ENCODE measurements around the gene RPL37A.

Gene RPL37A

GRCh38 chr2:216465579-216466195 lies 33.0 kb upstream of the RPL37A start:
- TF ChIP-seq, protein P1, sequence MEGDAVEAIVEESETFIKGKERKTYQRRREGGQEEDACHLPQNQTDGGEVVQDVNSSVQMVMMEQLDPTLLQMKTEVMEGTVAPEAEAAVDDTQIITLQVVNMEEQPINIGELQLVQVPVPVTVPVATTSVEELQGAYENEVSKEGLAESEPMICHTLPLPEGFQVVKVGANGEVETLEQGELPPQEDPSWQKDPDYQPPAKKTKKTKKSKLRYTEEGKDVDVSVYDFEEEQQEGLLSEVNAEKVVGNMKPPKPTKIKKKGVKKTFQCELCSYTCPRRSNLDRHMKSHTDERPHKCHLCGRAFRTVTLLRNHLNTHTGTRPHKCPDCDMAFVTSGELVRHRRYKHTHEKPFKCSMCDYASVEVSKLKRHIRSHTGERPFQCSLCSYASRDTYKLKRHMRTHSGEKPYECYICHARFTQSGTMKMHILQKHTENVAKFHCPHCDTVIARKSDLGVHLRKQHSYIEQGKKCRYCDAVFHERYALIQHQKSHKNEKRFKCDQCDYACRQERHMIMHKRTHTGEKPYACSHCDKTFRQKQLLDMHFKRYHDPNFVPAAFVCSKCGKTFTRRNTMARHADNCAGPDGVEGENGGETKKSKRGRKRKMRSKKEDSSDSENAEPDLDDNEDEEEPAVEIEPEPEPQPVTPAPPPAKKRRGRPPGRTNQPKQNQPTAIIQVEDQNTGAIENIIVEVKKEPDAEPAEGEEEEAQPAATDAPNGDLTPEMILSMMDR (IDR thresholded peaks at IDR 0.05; ENCODE audit: insufficient read depth, missing control alignments) = no peak
- DNase-seq (ENCODE audit: insufficient read length, low spot score) (no peak), FAIRE-seq (no peak)

GRCh38 chr2:216467845-216468244 lies 30.8 kb upstream of the RPL37A start:
- no peak for FAIRE-seq
- no peak for DNase-seq (ENCODE audit: insufficient read length, low spot score)
- TF ChIP-seq, protein P1 (IDR thresholded peaks at IDR 0.05; ENCODE audit: insufficient read depth, missing control alignments) = no peak

DNA sequence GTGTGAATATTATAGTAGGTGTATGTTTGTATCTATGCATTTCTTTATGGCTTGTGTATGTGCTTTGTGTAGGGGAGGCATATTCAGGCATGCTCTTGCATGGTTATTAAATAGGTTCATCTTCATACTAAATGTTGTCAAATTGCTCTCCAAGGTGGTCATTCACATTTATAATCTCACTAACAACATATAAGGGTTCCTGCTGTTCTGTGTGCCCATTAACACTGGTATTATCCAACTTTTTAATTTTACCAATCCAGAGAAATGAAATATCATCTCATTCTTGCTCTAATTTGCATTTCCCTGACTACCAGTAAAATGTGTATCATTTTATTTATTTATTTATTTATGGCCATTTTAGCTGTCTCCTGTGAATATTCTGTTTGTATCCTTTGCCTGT lies 29.0 kb upstream of the RPL37A start:
- no peak for FAIRE-seq
- DNase-seq (ENCODE audit: insufficient read length, low spot score) = no peak
- TF ChIP-seq, protein P1 (IDR thresholded peaks at IDR 0.05; ENCODE audit: insufficient read depth, missing control alignments) = no peak

- DNase-seq (ENCODE audit: insufficient read length, low spot score) (no peak), FAIRE-seq (no peak)
- TF ChIP-seq, protein P1 (IDR thresholded peaks at IDR 0.05; ENCODE audit: insufficient read depth, missing control alignments) = no peak
Observed at GRCh38 chr2:216473187-216473586, 25.5 kb upstream of the RPL37A start.

- DNase-seq (ENCODE audit: insufficient read length, low spot score) = no peak
- TF ChIP-seq, protein P1 (IDR thresholded peaks at IDR 0.05; ENCODE audit: insufficient read depth, missing control alignments) = no peak
- no peak for FAIRE-seq
Observed at GRCh38 chr2:216474925-216475670, 23.5 kb upstream of the RPL37A start.

- TF ChIP-seq, protein P1 (IDR thresholded peaks at IDR 0.05; ENCODE audit: insufficient read depth, missing control alignments) = no peak
- DNase-seq (ENCODE audit: insufficient read length, low spot score) = no peak
- no peak for FAIRE-seq
Observed at GRCh38 chr2:216475767-216476166, 22.9 kb upstream of the RPL37A start.
